IMR-90 (cell line): ENCODE data around the gene RGS4. TPM values are rescaled to one million over a fixed set of nuclear protein-coding genes. Genes with fewer than 3 reads are reported as not detected.

Experiments used
- ATAC-seq: fragments of 200-7000 bp; cut with Tn5 transposase; 2 replicates; pipeline ENCODE4 v1.9.1; 2020; ENCODE audit warnings: low read depth, mild to moderate bottlenecking, moderate library complexity
- BruUV-seq: library from RNA; stranded (reverse); fragments of 400-500 nt; replicated peaks from 2 replicates; lab custom pipeline; 2021; lab: Mats Ljungman, UMichigan
- CTCF ChIA-PET: fragments of 300-600 bp; formaldehyde crosslinking; extraction: SDS; loops from one replicate; lab custom pipeline; 2021; ENCODE audit warnings: antibody characterized with exemption; lab: Yijun Ruan, JAX
- POLR2A ChIA-PET: fragments of 300-600 bp; sonication (Branson Sonifier 250); formaldehyde crosslinking; loops from one replicate; lab custom pipeline; 2022; ENCODE audit warnings: antibody characterized with exemption; ENCODE audit not compliant: unreplicated experiment; lab: Charles Lee
- DNase-seq: peaks from one replicate; pipeline ENCODE4 v3.0.0; 2013
- H2AFZ ChIP-seq: replicated peaks from 2 replicates; pipeline ENCODE3; 2013; ENCODE audit warnings: low read length, mild to moderate bottlenecking; ENCODE audit not compliant: poor library complexity
- H2AK5ac ChIP-seq: 2 replicates; pipeline ENCODE4 v1.6.1; 2013; ENCODE audit warnings: low read depth, low read length, inconsistent platforms
- H2AK9ac ChIP-seq: replicated peaks from 2 replicates; pipeline ENCODE3; 2013; ENCODE audit warnings: mild to moderate bottlenecking, low read depth, low read length, moderate library complexity; ENCODE audit not compliant: poor library complexity
- H2BK120ac ChIP-seq: 2 replicates; pipeline ENCODE4 v1.6.1; 2013; ENCODE audit warnings: low read depth, low read length, inconsistent platforms
- H2BK15ac ChIP-seq: 3 replicates; pipeline ENCODE4 v1.6.1; 2013; ENCODE audit warnings: low read depth, low read length, inconsistent platforms
- H2BK20ac ChIP-seq: 2 replicates; pipeline ENCODE4 v1.6.1; 2013; ENCODE audit warnings: low read depth, mild to moderate bottlenecking, inconsistent platforms, low read length, moderate library complexity
- H2BK5ac ChIP-seq: 2 replicates; pipeline ENCODE4 v1.6.1; 2013; ENCODE audit warnings: mild to moderate bottlenecking, low read depth, low read length, inconsistent platforms; ENCODE audit not compliant: poor library complexity, severe bottlenecking
- H3K14ac ChIP-seq: replicated peaks from 2 replicates; pipeline ENCODE4 v1.6.1; 2013; ENCODE audit warnings: low read depth, low read length, inconsistent platforms
- H3K18ac ChIP-seq: 2 replicates; pipeline ENCODE4 v1.6.1; 2013; ENCODE audit warnings: low read depth, low read length, control low read depth
- H3K23ac ChIP-seq: 2 replicates; pipeline ENCODE4 v1.6.1; 2013; ENCODE audit warnings: low read depth, low read length, inconsistent platforms
- H3K27ac ChIP-seq: 2 replicates; pipeline ENCODE4 v1.5.1; 2013; ENCODE audit warnings: mild to moderate bottlenecking, control low read depth, low read length; ENCODE audit not compliant: insufficient read depth
- H3K27me3 ChIP-seq: 2 replicates; pipeline ENCODE4 v1.6.1; 2013; ENCODE audit warnings: low read length; ENCODE audit not compliant: control insufficient read depth, insufficient read depth
- H3K36me3 ChIP-seq: 2 replicates; pipeline ENCODE4 v1.6.1; 2013; ENCODE audit warnings: low read length, mixed read lengths; ENCODE audit not compliant: control insufficient read depth, insufficient read depth
- H3K4ac ChIP-seq: 2 replicates; pipeline ENCODE4 v1.6.1; 2013; ENCODE audit warnings: low read depth, low read length, inconsistent platforms
- H3K4me1 ChIP-seq: 2 replicates; pipeline ENCODE4 v1.6.1; 2013; ENCODE audit warnings: low read length, mixed read lengths; ENCODE audit not compliant: control insufficient read depth, insufficient read depth
- H3K4me2 ChIP-seq: 2 replicates; pipeline ENCODE4 v1.6.1; 2013; ENCODE audit warnings: low read depth, mild to moderate bottlenecking, control low read depth, low read length, moderate library complexity
- H3K4me3 ChIP-seq: 2 replicates; pipeline ENCODE4 v1.5.1; 2013; ENCODE audit warnings: low read depth, mild to moderate bottlenecking, control low read depth, low read length, moderate library complexity; ENCODE audit not compliant: insufficient read depth
- H3K56ac ChIP-seq: 2 replicates; pipeline ENCODE4 v1.6.1; 2013; ENCODE audit warnings: low read length, inconsistent platforms; ENCODE audit not compliant: insufficient read depth; ENCODE audit errors: extremely low read depth
- H3K79me1 ChIP-seq, 2 experiments: 2 replicates each; pipeline ENCODE4 v1.6.1; 2013; ENCODE audit warnings: low read length in 2 of 2, inconsistent platforms in 1 of 2, low read depth in 1 of 2
- H3K9ac ChIP-seq: 2 replicates; pipeline ENCODE4 v1.6.1; 2013; ENCODE audit warnings: low read depth, low read length, control low read depth
- H3K9me1 ChIP-seq: 2 replicates; pipeline ENCODE4 v1.6.1; 2013; ENCODE audit warnings: low read length, inconsistent platforms; ENCODE audit not compliant: insufficient read depth
- H3K9me3 ChIP-seq: 2 replicates; pipeline ENCODE4 v1.6.1; 2013; ENCODE audit warnings: low read length; ENCODE audit not compliant: control insufficient read depth, insufficient read depth
- H4K20me1 ChIP-seq: 2 replicates; pipeline ENCODE4 v1.6.1; 2013; ENCODE audit warnings: low read length, inconsistent platforms; ENCODE audit not compliant: insufficient read depth
- H4K5ac ChIP-seq: 2 replicates; pipeline ENCODE4 v1.6.1; 2013; ENCODE audit warnings: mild to moderate bottlenecking, low read depth, low read length, control low read depth
- H4K8ac ChIP-seq, 2 experiments: 2 replicates each; pipeline ENCODE4 v1.6.1; 2013; ENCODE audit warnings: low read depth in 2 of 2, low read length in 2 of 2, control low read depth in 1 of 2, inconsistent platforms in 1 of 2
- H4K91ac ChIP-seq: 2 replicates; pipeline ENCODE4 v1.6.1; 2013; ENCODE audit warnings: low read depth, low read length, inconsistent platforms; ENCODE audit not compliant: insufficient read depth
- BHLHE40 ChIP-seq: fragments of 150-350 bp; IDR thresholded peaks from 2 replicates; pipeline ENCODE4 v1.6.1; 2016; ENCODE audit warnings: mild to moderate bottlenecking, low read depth, low read length
- CHD1 ChIP-seq: IDR thresholded peaks from 2 replicates; pipeline ENCODE4 v1.6.1; 2012; ENCODE audit warnings: low read depth, low read length, improper control_type of control experiment
- CTCF ChIP-seq: conservative IDR thresholded peaks from 2 replicates; pipeline ENCODE4 v1.5.1; 2012; ENCODE audit warnings: mild to moderate bottlenecking, low read depth, low read length, improper control_type of control experiment
- ELK1 ChIP-seq: fragments of 150-350 bp; IDR thresholded peaks from 2 replicates; pipeline ENCODE4 v1.6.1; 2016; ENCODE audit warnings: low read depth, mild to moderate bottlenecking, low read length, moderate library complexity, borderline replicate concordance
- FOS ChIP-seq: fragments of 150-350 bp; IDR thresholded peaks from 2 replicates; pipeline ENCODE4 v1.6.1; 2016; ENCODE audit warnings: low read depth, low read length
- MAFK ChIP-seq: IDR thresholded peaks from 2 replicates; pipeline ENCODE4 v1.6.1; 2012; ENCODE audit warnings: low read depth, low read length, improper control_type of control experiment
- MAZ ChIP-seq: IDR thresholded peaks from 2 replicates; pipeline ENCODE4 v1.6.1; 2012; ENCODE audit warnings: low read depth, mild to moderate bottlenecking, low read length, improper control_type of control experiment, moderate library complexity, borderline replicate concordance
- MXI1 ChIP-seq: IDR thresholded peaks from 2 replicates; pipeline ENCODE4 v1.6.1; 2012; ENCODE audit warnings: low read depth, mild to moderate bottlenecking, low read length, moderate library complexity, borderline replicate concordance
- POLR2A ChIP-seq: IDR thresholded peaks from 2 replicates; pipeline ENCODE4 v1.6.1; 2012; ENCODE audit warnings: mild to moderate bottlenecking, low read depth, low read length
- SMC3 ChIP-seq: fragments of 150-350 bp; IDR thresholded peaks from 2 replicates; pipeline ENCODE4 v1.6.1; 2016; ENCODE audit warnings: low read depth, mild to moderate bottlenecking, antibody characterized with exemption, low read length, moderate library complexity
- USF2 ChIP-seq: fragments of 150-350 bp; IDR thresholded peaks from 2 replicates; pipeline ENCODE4 v1.6.1; 2017; ENCODE audit warnings: mild to moderate bottlenecking, antibody characterized with exemption, low read length, low read depth
- WGBS, 2 experiments: methylation state at CpG; one replicate each; pipeline versions ENCODE4 v1.1.5 to v1.1.7; 2013; ENCODE audit warnings: missing lambda C conversion rate in 2 of 2; ENCODE audit not compliant: insufficient read length in 1 of 2; ENCODE audit errors: extremely low coverage in 2 of 2; 5-methylcytosine and 5-hydroxymethylcytosine counted together
- dilution Hi-C: fragments of 300-500 bp; cut with HindIII; formaldehyde crosslinking; loops from one replicate; pipeline ENCODE4 v1.14.3; 2018; ENCODE audit warnings: low sequenced_read_pairs; ENCODE audit not compliant: unreplicated experiment
- in situ Hi-C: fragments of 300-500 bp; cut with MboI; formaldehyde crosslinking; loops from 3 replicates; pipeline ENCODE4 v1.14.3; 2019; ENCODE audit warnings: low sequenced_read_pairs, inconsistent platforms, mixed read lengths
- intact Hi-C: fragments of 100-400 bp; cut with micrococcal nuclease; formaldehyde crosslinking; loops from 2 replicates; pipeline ENCODE4 v1.10.0; 2022
- polyA plus RNA-seq, 3 experiments: library from polyadenylated mRNA; depleted of rRNA; stranded (reverse); fragments of >200 nt; gene quantifications; 2 replicates each; pipeline ENCODE4 v1.2.3, GENCODE V29; 2012; ENCODE audit warnings: low replicate concordance in 1 of 3
- total RNA-seq: library from RNA; depleted of rRNA; stranded (reverse); fragments of >200 nt; gene quantifications from 2 replicates; pipeline ENCODE4 v1.2.3, GENCODE V29; 2012

Gene RGS4
- total and polyA plus RNA-seq, 2 of the 4 experiments (the other 2 are of a cell fraction), result 202 to 538 TPM

DNA sequence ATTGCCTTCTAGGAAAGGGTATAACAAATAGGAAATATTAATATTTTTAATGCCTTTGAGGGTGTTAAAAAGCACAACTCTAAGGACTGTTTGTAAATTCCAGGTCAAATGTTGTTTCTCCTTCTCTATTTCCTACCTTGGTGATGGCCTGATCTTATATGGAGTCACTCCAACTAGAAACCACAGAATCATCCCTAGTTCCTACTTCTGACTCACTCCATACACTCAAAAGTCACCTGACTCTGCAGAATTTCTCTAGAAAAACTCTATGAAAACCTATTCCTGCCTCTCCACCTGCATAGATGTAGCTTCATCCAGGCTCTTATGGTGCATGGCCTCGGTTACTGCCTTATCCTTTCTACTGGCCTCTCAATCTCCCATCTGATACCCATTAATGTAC, 14.5 kb downstream of the RGS4 start:
- Histone ChIP-seq H3K27ac (no peak overlapping the region), H3K9ac (no peak overlapping the region)
- CTCF ChIA-PET, result no interaction called here

More for the DNA sequence above, 14.5 kb downstream of the RGS4 start:
- ATAC-seq, result no peak
- BruUV-seq, result no TSS peak
- Histone ChIP-seq H3K4me2 (no peak overlapping the region; the same call in 1 of the 2 replicates), H3K9me3 (no peaks in the 10 kb centered on the region), H3K4ac (no peak overlapping the region), H3K36me3 (no peaks in the 10 kb centered on the region), H4K20me1 (no peaks in the 10 kb centered on the region), H3K14ac (0 out of 2 replicates have a peak overlapping the region, but pooled peaks have one; percentile 16), H3K4me1 (peaks cover 3% of the 10 kb centered on the region; the same call in 1 of the 2 replicates), H3K4me3 (no peak overlapping the region), H2BK15ac (no peak overlapping the region), H2AK9ac (no peak overlapping the region), H3K18ac (no peak overlapping the region), H3K9me1 (no peaks in the 10 kb centered on the region), H4K8ac (no peak overlapping the region), H2BK120ac (no peak overlapping the region; the same call in 1 of the 2 replicates), H2BK5ac (no peak overlapping the region), H2AFZ (no peak overlapping the region), H2AK5ac (no peak overlapping the region), H4K5ac (no peak overlapping the region; the same call in 1 of the 2 replicates), H3K27me3 (no peaks in the 10 kb centered on the region), H3K79me1 (no peaks in the 10 kb centered on the region), H3K56ac (no peak overlapping the region), H2BK20ac (no peak overlapping the region; the same call in 1 of the 2 replicates), H4K91ac (no peak overlapping the region), H3K23ac (no peak overlapping the region)
- intact Hi-C loops (no loop called here), in situ Hi-C loops (no loop called here), dilution Hi-C loops (no loop called here)
- TF ChIP-seq BHLHE40 (peak; percentile 27; the same call in 1 of the 2 replicates), MAFK (peak; percentile 35), CHD1 (no peak), FOS (no peak), MXI1 (no peak), ELK1 (no peak), USF2 (peak; percentile 57; the same call in 1 of the 2 replicates), POLR2A (no peak), CTCF (no peak), MAZ (no peak), SMC3 (no peak)
- no CpG with 5 or more reads among the region's 1 CpG for WGBS, 2 experiments
- peak; percentile 70 for DNase-seq
- POLR2A ChIA-PET, result no interaction called here
